ENCODE results near the gene RABL6. TPM values are rescaled to one million over a fixed set of nuclear protein-coding genes. Genes with fewer than 3 reads are reported as not detected.
"Not testable (repeated sequence)": the region's sequence is repeated elsewhere in the genome, so short reads cannot be mapped to it uniquely, and the experiment has no call there.

RABL6 gene

DNA sequence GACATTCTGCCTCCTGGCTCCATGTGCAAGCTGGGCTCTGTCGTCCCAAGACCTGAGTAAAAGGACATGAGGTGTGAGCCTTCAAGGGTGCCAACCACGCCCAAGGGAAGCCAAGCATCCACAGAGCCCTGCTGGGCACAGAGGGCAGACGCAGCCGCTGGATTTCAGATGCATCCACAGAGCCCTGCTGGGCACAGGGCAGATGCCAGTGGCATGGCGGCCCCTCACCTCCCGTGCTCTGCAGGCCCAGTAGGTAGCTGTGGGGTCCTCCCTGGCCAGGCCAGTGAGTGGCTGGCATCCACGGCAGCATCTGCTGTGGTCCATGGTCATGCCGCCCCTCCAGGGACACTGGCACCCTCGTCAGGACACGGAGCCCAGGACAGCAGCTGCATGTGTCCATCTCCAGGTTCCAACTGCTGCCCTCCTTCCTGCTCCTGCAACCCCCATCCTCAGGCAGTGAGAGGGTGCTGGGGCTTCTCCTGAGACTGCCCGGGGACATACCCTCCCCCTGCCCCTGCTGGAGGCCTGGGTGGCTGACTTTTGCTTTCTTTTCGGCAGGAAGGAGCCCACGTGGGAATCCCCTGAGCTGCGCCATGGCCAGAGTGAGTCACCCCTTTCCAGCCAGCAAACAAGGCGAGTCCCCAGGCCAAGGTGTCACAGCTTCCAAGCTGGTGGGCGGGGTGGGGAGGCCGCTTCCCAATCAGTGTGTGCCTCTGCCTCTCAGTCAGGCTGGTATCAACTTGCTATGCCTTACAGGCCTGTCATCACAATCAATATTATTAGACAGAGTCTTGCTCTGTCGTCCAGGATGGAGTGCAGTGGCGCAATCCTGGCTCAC is 74.6 kb downstream of the RABL6 start:
- Histone ChIP-seq H3K9ac (ENCODE audit: low read depth, low read length) (peak overlapping the region; percentile 49), H3K4me2 (ENCODE audit: low read length) (peak overlapping the region; percentile 89), H3K4me1 (ENCODE audit: control insufficient read depth, insufficient read depth, low read length) (peaks cover 24% of the 10 kb centered on the region), H3K27me3 (ENCODE audit: control insufficient read depth, insufficient read depth, low read length) (no peaks in the 10 kb centered on the region), H3K36me3 (ENCODE audit: insufficient read depth, low read length) (no peaks in the 10 kb centered on the region), H3K9me3 (replicated peaks; ENCODE audit: low read length) (no peaks in the 10 kb centered on the region), H3K4me3 (ENCODE audit: low read length) (peak overlapping the region; percentile 64)

DNA sequence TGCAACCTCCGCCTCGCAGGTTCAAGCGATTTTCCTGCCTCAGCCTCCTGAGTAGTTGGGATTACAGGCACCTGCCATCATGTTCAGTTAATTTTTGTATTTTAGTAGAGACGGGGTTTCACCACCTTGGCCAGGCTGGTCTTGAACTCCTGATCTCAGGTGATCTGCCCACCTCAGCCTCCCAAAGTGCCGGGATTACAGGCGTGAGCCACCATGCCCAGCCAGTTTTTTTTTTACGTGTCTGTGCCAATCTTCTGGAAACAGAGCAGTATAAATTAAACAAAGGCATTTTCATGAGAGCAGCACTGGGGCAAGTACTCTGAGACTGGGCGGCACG is 75.2 kb downstream of the RABL6 start:
- H3K9me3 ChIP-seq (replicated peaks; ENCODE audit: low read length); H3K9ac ChIP-seq (ENCODE audit: low read depth, low read length); H3K36me3 ChIP-seq (ENCODE audit: insufficient read depth, low read length); H3K27me3 ChIP-seq (ENCODE audit: control insufficient read depth, insufficient read depth, low read length): not testable (repeated sequence)
- Histone ChIP-seq H3K4me3 (ENCODE audit: low read length) (peak overlapping the region; percentile 64), H3K4me2 (ENCODE audit: low read length) (peak overlapping the region; percentile 89), H3K4me1 (ENCODE audit: control insufficient read depth, insufficient read depth, low read length) (peaks cover 28% of the 10 kb centered on the region)

DNA sequence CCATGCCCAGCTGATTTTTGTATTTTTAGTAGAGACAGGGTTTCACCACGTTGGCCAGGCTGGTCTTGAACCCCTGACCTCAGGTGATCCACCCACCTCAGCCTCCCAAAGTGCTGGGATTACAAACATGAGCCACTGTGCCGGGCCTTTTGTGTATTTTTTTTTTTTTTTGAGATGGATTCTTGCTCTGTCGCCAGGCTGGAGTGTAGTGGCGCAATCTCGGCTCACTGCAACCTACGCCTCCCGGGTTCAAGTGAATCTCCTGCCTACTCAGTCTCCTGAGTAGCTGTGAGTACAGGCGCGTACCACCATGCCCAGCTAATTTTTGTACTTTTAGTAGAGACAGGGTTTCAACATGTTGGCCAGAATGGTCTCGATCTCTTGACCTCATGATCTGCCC is 75.9 kb downstream of the RABL6 start:
- H3K4me2 ChIP-seq (ENCODE audit: low read length); H3K9ac ChIP-seq (ENCODE audit: low read depth, low read length); H3K36me3 ChIP-seq (ENCODE audit: insufficient read depth, low read length); H3K4me3 ChIP-seq (ENCODE audit: low read length); H3K27me3 ChIP-seq (ENCODE audit: control insufficient read depth, insufficient read depth, low read length); H3K9me3 ChIP-seq (replicated peaks; ENCODE audit: low read length): not testable (repeated sequence)
- H3K4me1 ChIP-seq (ENCODE audit: control insufficient read depth, insufficient read depth, low read length) = peaks cover 28% of the 10 kb centered on the region

DNA sequence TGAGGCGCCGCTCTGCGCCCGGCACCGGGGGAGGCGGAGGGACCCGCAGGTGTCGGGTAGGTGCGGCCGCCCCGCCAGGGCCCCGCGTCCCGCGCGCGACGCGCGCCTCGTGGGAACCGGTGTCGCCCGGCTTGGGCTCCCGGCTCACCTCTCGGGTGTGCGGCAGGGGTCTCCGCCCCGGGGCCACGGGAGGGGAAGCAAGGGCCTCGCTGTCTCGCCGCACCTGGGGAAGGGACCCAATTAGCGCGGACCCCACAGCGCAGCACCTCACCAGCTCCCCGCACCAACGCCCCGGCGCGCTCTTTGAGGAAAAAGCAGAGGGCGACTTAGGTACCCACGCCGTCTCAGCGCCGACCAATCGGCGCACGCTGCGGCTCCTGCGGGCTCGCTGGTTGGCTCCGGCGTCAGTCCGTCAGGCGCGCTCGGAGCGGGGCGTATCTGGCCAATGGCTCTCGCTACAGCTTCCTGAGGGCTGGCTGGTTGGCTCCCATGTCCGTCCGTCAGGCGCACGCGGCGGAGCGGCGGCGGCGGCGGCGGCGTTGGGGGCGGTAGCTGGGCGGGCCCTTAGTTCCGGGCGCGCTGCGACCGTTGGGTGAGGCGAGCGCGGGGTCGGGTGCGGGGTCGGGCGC is 78.3 kb downstream of the RABL6 start, which contains the start of gene TRAF2:
Gene TRAF2, plus strand, starts transcription at position 567 of the 629 bp plus-strand sequence. CDS start 12,225 bp downstream, outside the sequence.
- Histone ChIP-seq H3K4me2 (ENCODE audit: low read length) (peak within 1 kb of the TSS; percentile 96), H3K27me3 (ENCODE audit: control insufficient read depth, insufficient read depth, low read length) (no peaks in the 10 kb centered on the region), H3K9ac (ENCODE audit: low read depth, low read length) (peak within 1 kb of the TSS; percentile 91), H3K4me1 (ENCODE audit: control insufficient read depth, insufficient read depth, low read length) (peaks cover 28% of the 10 kb centered on the region), H3K36me3 (ENCODE audit: insufficient read depth, low read length) (peaks cover 2% of the 10 kb centered on the region), H3K4me3 (ENCODE audit: low read length) (peak within 1 kb of the TSS; percentile 78), H3K9me3 (replicated peaks; ENCODE audit: low read length) (no peaks in the 10 kb centered on the region)

DNA sequence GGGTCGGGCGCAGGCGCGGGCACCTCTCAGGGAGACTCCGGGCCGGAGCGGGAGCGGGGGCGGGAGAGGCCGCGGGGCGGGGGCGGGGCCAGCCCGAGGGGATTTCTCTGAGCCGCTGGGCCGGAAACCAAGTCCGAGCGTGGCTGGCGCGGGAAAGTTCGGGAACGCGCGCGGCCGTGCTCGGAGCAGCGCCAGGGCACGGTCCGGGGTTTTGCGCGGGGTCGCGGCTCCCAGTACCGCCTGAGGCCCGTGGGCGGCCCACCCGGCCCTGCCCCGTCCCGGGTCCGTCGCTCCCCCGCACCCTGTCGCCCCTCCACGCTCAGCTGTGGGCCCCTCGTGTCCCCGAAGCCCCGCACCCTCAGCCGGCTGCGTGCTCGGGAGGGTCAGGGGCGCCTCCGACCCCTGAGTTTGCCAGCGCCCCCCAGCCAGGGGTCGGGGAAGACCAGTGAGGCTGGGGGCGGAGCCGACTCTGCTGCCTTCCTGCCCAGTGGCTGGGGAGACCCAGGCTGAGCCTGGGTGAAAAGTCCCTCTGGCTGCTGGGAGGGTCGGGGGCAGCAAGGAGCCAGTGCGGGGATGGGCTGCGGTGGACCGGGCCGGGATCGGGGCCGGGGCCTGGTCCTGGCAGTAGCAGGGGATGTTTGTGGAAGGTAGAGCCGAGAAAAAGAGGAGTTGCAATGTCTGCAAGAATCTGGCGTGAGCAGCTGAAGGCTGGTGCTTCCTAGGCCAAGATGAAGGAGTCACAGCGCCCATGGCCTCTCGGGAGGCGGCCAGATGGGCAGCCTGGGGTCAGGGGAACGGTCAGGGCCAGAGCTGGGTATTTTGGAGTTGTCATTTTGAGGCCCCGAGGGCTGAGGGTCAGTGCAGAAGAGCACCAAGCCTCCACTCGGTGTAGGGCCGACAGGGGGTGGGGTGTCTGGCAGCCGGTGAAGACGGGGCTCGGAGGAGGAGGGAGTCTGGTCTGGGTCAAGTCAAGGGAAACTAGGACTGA is 79.2 kb downstream of the RABL6 start:
- H3K27me3 ChIP-seq (ENCODE audit: control insufficient read depth, insufficient read depth, low read length) = no peaks in the 10 kb centered on the region
- H3K9ac ChIP-seq (ENCODE audit: low read depth, low read length) = peak overlapping the region; percentile 91
- peak overlapping the region; percentile 94 for H3K4me2 ChIP-seq (ENCODE audit: low read length)
- no peaks in the 10 kb centered on the region for H3K9me3 ChIP-seq (replicated peaks; ENCODE audit: low read length)
- peaks cover 22% of the 10 kb centered on the region for H3K4me1 ChIP-seq (ENCODE audit: control insufficient read depth, insufficient read depth, low read length)
- peak overlapping the region; percentile 78 for H3K4me3 ChIP-seq (ENCODE audit: low read length)
- peaks cover 2% of the 10 kb centered on the region for H3K36me3 ChIP-seq (ENCODE audit: insufficient read depth, low read length)

DNA sequence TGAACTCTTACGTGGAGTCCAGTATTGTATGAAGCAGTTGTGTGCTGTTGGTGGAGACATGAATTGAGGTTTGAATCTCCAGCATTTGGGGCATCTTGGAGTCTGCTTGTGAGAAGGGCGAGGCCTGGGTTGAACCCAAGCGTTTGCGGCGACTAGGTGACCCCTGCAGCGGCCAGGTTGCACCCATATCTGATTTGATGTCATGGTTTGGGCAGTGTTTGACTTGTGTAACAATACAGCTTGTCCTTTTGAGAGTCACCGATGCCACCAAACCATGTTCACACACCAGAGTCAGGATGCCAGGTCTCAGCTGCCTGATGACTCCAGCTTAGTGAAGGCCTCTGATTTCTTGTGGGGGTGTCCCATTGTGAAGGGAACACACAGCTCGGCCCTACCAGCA is 80.7 kb downstream of the RABL6 start:
- no peak overlapping the region for H3K4me3 ChIP-seq (ENCODE audit: low read length)
- no peak overlapping the region for H3K4me2 ChIP-seq (ENCODE audit: low read length)
- H3K36me3 ChIP-seq (ENCODE audit: insufficient read depth, low read length) = peaks cover 9% of the 10 kb centered on the region
- no peak overlapping the region for H3K9ac ChIP-seq (ENCODE audit: low read depth, low read length)
- no peaks in the 10 kb centered on the region for H3K9me3 ChIP-seq (replicated peaks; ENCODE audit: low read length)
- peaks cover 10% of the 10 kb centered on the region for H3K4me1 ChIP-seq (ENCODE audit: control insufficient read depth, insufficient read depth, low read length)
- no peaks in the 10 kb centered on the region for H3K27me3 ChIP-seq (ENCODE audit: control insufficient read depth, insufficient read depth, low read length)

DNA sequence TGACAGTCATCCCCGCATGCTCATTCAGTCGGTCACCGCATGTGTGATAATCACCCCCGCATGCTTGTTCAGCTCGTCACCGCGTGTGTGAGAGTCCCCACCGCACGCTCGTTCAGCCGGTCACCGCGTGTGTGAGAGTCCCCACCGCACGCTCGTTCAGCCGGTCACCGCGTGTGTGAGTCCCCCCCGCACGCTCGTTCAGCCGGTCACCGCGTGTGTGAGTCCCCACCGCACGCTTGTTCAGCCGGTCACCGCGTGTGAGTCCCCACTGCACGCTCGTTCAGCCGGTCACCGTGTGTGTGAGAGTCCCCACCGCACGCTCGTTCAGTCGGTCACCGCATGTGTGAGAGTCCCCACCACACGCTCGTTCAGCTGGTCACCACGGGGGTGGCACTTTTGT is 82.1 kb downstream of the RABL6 start:
- peaks cover 9% of the 10 kb centered on the region for H3K36me3 ChIP-seq (ENCODE audit: insufficient read depth, low read length)
- H3K9me3 ChIP-seq (replicated peaks; ENCODE audit: low read length) = no peaks in the 10 kb centered on the region
- H3K27me3 ChIP-seq (ENCODE audit: control insufficient read depth, insufficient read depth, low read length) = no peaks in the 10 kb centered on the region
- H3K9ac ChIP-seq (ENCODE audit: low read depth, low read length) = no peak overlapping the region
- H3K4me2 ChIP-seq (ENCODE audit: low read length) = no peak overlapping the region
- no peak overlapping the region for H3K4me3 ChIP-seq (ENCODE audit: low read length)
- peaks cover 10% of the 10 kb centered on the region for H3K4me1 ChIP-seq (ENCODE audit: control insufficient read depth, insufficient read depth, low read length)

DNA sequence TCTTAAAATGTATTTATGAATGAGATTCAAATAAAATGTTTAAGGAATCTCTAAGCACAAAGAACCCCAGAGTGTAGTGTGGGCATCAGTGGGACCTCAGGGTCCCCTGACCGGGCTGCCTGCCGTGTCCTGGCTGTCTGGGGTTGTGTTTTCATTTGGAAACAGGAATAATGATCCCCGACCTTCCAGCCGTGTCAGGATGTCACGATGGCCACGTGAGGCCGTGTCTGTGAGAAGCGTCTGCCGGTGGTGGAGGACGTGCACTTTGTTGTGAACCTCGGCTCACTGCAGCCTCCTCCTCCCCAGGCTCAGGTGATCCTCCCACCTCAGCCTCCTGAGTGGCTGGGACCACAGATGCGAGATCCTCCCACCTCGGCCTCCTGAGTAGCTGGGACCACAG is 82.9 kb downstream of the RABL6 start:
- Histone ChIP-seq H3K9me3 (replicated peaks; ENCODE audit: low read length) (no peaks in the 10 kb centered on the region), H3K9ac (ENCODE audit: low read depth, low read length) (no peak overlapping the region), H3K27me3 (ENCODE audit: control insufficient read depth, insufficient read depth, low read length) (no peaks in the 10 kb centered on the region), H3K4me3 (ENCODE audit: low read length) (no peak overlapping the region), H3K36me3 (ENCODE audit: insufficient read depth, low read length) (peaks cover 9% of the 10 kb centered on the region), H3K4me1 (ENCODE audit: control insufficient read depth, insufficient read depth, low read length) (peaks cover 9% of the 10 kb centered on the region), H3K4me2 (ENCODE audit: low read length) (no peak overlapping the region)

Small RNAs within 50 kb of the gene (small RNA-seq; reads per million reads assigned to genes)
- gene AL355987.2 = not detected
- not detected for gene ATP6V1G1P3
- not detected for gene MIR4292
- gene MIR4479 = not detected
